ENCODE measurements around the gene MRPS24. TPM values are rescaled to one million over a fixed set of nuclear protein-coding genes. Genes with fewer than 3 reads are reported as not detected.
"Not testable (repeated sequence)": the region's sequence is repeated elsewhere in the genome, so short reads cannot be mapped to it uniquely, and the experiment has no call there.

The MRPS24 gene
- total RNA-seq, 2 donors from 2014 or later = 125 to 139 TPM

- DNase-seq = no peak
- ATAC-seq = no peak
- intact Hi-C loops (cut with DNase I) = no loop called here
Measured at GRCh38 chr7:43849047-43849446, 20.3 kb downstream of the MRPS24 start.

DNA sequence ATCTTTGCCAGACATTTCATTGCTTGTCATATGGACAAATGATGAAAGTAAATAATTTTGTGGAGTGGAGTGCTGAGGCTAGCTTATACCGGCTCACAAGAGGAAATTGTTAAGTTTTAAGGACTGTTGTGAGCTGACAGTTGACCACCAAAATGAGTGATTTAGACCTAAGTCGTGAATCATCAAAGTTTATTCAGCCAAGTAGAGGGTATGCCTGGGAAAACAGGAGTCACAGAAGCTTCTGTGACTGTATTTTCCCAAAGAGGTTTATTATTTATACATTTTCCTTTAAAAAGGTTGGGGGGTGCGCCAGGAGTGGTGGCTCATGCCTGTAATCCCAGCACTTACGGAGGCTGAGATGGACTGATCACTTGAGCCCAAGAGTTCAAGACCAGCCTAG, 21.8 kb downstream of the MRPS24 start:
- intact Hi-C loops (cut with DNase I) = no loop called here
- no peak for ATAC-seq
- DNase-seq = no peak

- no peak for DNase-seq
- no peak for ATAC-seq
- intact Hi-C loops (cut with DNase I) = no loop called here
Measured at GRCh38 chr7:43844662-43845061, 24.7 kb downstream of the MRPS24 start.

- intact Hi-C loops (cut with DNase I) = no loop called here
- DNase-seq (no peak), ATAC-seq (no peak)
Measured at GRCh38 chr7:43844257-43844656, 25.1 kb downstream of the MRPS24 start.

DNA sequence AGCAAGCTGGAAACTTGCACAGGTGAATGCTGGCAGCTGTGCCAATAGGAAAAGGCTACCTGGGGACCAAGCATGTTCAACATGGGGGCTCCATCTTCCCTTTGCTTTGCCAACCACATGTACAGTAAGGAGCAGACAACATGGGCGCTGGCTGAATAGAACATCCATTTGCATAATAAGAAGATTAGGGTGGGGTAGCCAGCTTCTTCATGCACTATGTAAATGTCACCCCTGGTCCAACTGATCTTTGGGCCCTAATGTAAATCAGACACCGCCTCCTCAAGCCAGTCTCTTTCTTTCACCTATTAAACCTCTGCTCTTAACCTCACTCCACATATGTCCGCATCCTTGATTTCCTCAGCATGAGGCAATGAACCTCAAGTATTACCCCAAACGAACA, 26.0 kb downstream of the MRPS24 start:
- intact Hi-C loops (cut with DNase I) = no loop called here
- no peak for ATAC-seq
- DNase-seq = no peak

- ATAC-seq = no peak
- DNase-seq = no peak
Measured at GRCh38 chr7:43838201-43838658, 31.1 kb downstream of the MRPS24 start.

GRCh38 chr7:43834463-43835251, 34.7 kb downstream of the MRPS24 start:
- intact Hi-C loops (cut with DNase I) = loop anchor here (5.0 to 10.0 kb wide), 2 partner anchors 110 to 252 kb away; partner anchors contain the start of genes COA1 (in 2 of the 2) and STK17A (in 1 of the 2)
- ATAC-seq = no peak
- no peak for DNase-seq

More at GRCh38 chr7:43838201-43838658, 31.1 kb downstream of the MRPS24 start:
- intact Hi-C loops (cut with DNase I) = loop anchor here (2.0 to 10.0 kb wide), 3 partner anchors 113 to 897 kb away; partner anchors contain the start of genes COA1 (in 2 of the 2) and STK17A (in 1 of the 2)

GRCh38 chr7:43830917-43831316, 38.4 kb downstream of the MRPS24 start:
- intact Hi-C loops (cut with DNase I) = loop anchor here (10.0 kb wide), 1 partner anchor 106 kb away; the partner anchor contains the start of gene COA1 (in 2 of the 2)
- ATAC-seq, DNase-seq: not testable (repeated sequence)

GRCh38 chr7:43825391-43825808, 43.9 kb downstream of the MRPS24 start:
- intact Hi-C loops (cut with DNase I) = no loop called here
- no peak for ATAC-seq

DNA sequence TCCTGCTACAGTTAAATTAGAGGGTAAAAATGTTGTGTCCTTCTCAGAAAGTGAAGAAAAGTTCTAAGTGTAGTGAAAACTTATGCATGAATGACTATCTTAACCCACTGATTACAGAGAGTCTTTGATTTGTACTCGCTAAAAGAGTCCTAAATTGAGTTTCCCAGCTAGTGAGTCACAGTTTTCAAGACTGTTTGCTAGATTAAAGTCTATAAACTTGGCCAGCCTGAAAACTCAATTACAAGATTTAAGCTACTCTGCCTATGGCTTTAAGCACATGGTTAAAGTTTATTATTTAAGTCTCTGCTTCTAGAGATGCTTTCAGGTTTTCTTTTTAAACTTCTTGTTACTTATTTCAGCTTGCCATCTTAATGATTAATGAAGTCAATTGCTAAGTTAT, 44.4 kb downstream of the MRPS24 start:
- ATAC-seq = no peak
- intact Hi-C loops (cut with DNase I) = no loop called here

More at GRCh38 chr7:43825391-43825808, 43.9 kb downstream of the MRPS24 start:
- DNase-seq = no peak

DNA sequence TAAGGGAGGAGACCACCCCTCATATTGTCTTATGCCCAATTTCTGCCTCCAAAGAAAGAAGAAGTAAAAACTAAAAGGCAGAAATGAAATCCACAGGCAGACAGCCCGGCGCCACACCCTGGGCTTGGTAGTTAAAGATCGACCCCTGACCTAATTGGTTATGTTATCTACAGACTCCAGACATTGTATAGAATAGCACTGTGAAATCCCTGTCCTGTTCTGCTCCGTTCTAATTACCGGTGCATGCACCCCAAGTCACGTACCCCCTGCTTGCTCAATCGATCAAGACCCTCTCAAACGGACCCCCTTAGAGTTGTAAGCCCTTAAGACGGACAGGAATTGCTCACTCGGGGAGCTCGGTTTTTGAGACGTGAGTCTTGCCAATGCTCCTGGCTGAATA, 44.8 kb downstream of the MRPS24 start:
- ATAC-seq; DNase-seq; intact Hi-C loops (cut with DNase I): not testable (repeated sequence)

More for the DNA sequence above, 44.4 kb downstream of the MRPS24 start:
- no peak for DNase-seq

DNA sequence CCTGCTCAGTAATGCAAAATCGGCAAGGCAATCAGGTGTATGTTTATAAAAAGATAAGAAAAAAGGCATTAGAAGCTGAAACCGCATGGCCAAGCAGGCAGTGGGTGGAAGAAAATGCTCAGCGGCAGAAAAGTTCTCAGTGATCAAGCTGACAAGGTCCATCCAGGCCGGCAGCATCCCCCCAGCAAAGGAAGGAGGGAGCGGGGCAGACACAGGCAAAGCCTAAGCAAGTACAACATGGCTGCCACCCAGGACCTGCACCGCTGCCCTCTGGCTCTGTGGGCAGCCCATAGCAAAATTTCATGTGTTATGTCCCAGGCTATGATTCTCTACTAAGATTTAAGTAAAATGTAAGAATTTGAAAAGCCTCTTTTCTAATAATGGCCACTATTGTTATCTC, 45.4 kb downstream of the MRPS24 start:
- DNase-seq (no peak), ATAC-seq (no peak)
- intact Hi-C loops (cut with DNase I) = no loop called here

GRCh38 chr7:43823425-43823824, 45.9 kb downstream of the MRPS24 start:
- ATAC-seq; DNase-seq; intact Hi-C loops (cut with DNase I): not testable (repeated sequence)

Other genes starting within 250 kb of the MRPS24 start
- 10 to 100 TPM; 52.7 to 55.4 TPM for gene COA1, start 140.0 kb downstream of the MRPS24 start, total RNA-seq
- gene BLVRA, start 110.8 kb downstream of the MRPS24 start, total RNA-seq = 10 to 100 TPM; 47.2 to 51.9 TPM
- 10 to 100 TPM; 27.8 to 37.4 TPM for gene URGCP, start 37.1 kb upstream of the MRPS24 start, total RNA-seq
- gene UBE2D4, start 56.9 kb upstream of the MRPS24 start, total RNA-seq = 10 to 100 TPM; 38.8 to 40.7 TPM
- gene SPDYE1, start 128.4 kb upstream of the MRPS24 start, total RNA-seq = not detected
- 10 to 100 TPM; 42.1 to 48.7 TPM for gene DBNL, start 175.2 kb upstream of the MRPS24 start, total RNA-seq
- gene PGAM2, start 196.1 kb upstream of the MRPS24 start, total RNA-seq = 1,000 to 10,000 TPM in 1 of 2 donors, 100 to 1,000 TPM in 1; 799 to 1,159 TPM
- gene POLM, start 213.0 kb upstream of the MRPS24 start, total RNA-seq = 10 to 100 TPM; 20.0 to 22.1 TPM
- 100 to 1,000 TPM in 1 of 2 donors, 10 to 100 TPM in 1; 65.0 to 117 TPM for gene AEBP1, start 234.8 kb upstream of the MRPS24 start, total RNA-seq